ENCODE results near the gene MRPS2. TPM values are rescaled to one million over a fixed set of nuclear protein-coding genes. Genes with fewer than 3 reads are reported as not detected.

Gene MRPS2
- total RNA-seq, 1 experiment from 2014 or later = 62.4 TPM

DNA sequence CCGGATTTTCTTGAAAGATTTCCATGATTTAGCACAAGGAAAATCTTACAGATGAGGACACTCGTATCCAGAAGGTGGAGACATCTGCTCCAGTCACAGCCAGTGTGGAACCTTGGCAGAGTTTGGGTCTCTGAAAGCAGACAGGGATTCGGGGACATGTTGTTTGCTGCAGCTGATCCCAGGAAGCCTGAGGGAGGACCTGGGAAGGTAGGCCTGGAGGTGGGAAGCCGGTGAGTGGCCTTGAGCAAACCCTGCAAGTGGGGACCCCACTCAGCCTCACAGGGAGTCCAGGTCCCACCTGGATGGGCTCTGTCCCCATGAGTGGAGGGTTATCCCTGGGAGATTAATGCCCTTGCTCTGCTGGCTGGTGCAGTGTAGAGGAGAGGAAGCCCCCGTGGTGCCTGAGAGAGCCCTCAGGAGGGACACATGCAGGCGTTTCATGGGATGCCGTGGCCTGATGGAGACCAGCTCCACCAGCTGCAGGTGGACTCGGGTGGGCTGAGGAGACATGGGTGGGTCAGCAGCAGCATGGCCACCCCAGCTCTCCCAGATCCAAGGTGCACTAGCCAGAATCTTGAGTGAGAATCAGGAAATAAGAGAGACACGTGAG, 7.8 kb downstream of the MRPS2 start:
- Histone ChIP-seq H3K27me3 (ENCODE audit: low read length) (no peaks in the 10 kb centered on the region), H3K79me2 (ENCODE audit: low read length) (no peaks in the 10 kb centered on the region), H3K27ac (ENCODE audit: low read length) (no peak overlapping the region), H3K4me2 (ENCODE audit: low read length) (no peak overlapping the region), H3K4me3 (ENCODE audit: low read length) (no peak overlapping the region), H3F3A (ENCODE audit: low read length, unreplicated experiment) (no peaks in the 10 kb centered on the region), H3K9ac (ENCODE audit: low read length) (no peak overlapping the region), H3K9me2 (replicated peaks; ENCODE audit: low read length) (no peaks in the 10 kb centered on the region), H3K9me3 (ENCODE audit: low read length) (no peaks in the 10 kb centered on the region), H3K36me3 (ENCODE audit: low read depth, low read length) (peaks cover 3% of the 10 kb centered on the region; the same call in 1 of the 2 replicates), H4K20me1 (ENCODE audit: low read length) (no peaks in the 10 kb centered on the region), H2AFZ (ENCODE audit: low read length) (no peak overlapping the region), H3K4me1 (ENCODE audit: insufficient read depth, low read length) (0 out of 2 replicates have a peak, but pooled peaks cover 4% of the 10 kb centered on the region)
- TF ChIP-seq EZH2phosphoT487 (IDR thresholded peaks at IDR 0.05; ENCODE audit: borderline replicate concordance, low read length) (no peak), CTCF (conservative IDR thresholded peaks at IDR 0.05; ENCODE audit: low read depth, low read length) (no peak), EZH2 (IDR thresholded peaks at IDR 0.05; ENCODE audit: low read length, unreplicated experiment) (no peak)
- ATAC-seq (no peak), DNase-seq (no peak)
- ChIA-PET CTCF (no interaction called here), POLR2A (ENCODE audit: unreplicated experiment) (no interaction called here)
- intact Hi-C loops (cut with micrococcal nuclease) = no loop called here
- BruUV-seq (replicated peaks) = no TSS peak

GRCh38 chr9:135509458-135509857, 9.0 kb downstream of the MRPS2 start:
- Histone ChIP-seq H3F3A (ENCODE audit: low read length, unreplicated experiment) (no peaks in the 10 kb centered on the region), H3K9ac (ENCODE audit: low read length) (no peak overlapping the region), H3K27me3 (ENCODE audit: low read length) (no peaks in the 10 kb centered on the region), H3K4me2 (ENCODE audit: low read length) (no peak overlapping the region), H2AFZ (ENCODE audit: low read length) (no peak overlapping the region), H4K20me1 (ENCODE audit: low read length) (no peaks in the 10 kb centered on the region), H3K27ac (ENCODE audit: low read length) (no peak overlapping the region), H3K9me2 (replicated peaks; ENCODE audit: low read length) (no peaks in the 10 kb centered on the region), H3K79me2 (ENCODE audit: low read length) (no peaks in the 10 kb centered on the region), H3K9me3 (ENCODE audit: low read length) (no peaks in the 10 kb centered on the region), H3K4me1 (ENCODE audit: insufficient read depth, low read length) (0 out of 2 replicates have a peak, but pooled peaks cover 4% of the 10 kb centered on the region), H3K4me3 (ENCODE audit: low read length) (no peak overlapping the region), H3K36me3 (ENCODE audit: low read depth, low read length) (no peaks in the 10 kb centered on the region; the same call in 1 of the 2 replicates)
- DNase-seq (no peak), ATAC-seq (no peak)
- ChIA-PET POLR2A (ENCODE audit: unreplicated experiment) (no interaction called here), CTCF (no interaction called here)
- BruUV-seq (replicated peaks) = no TSS peak
- intact Hi-C loops (cut with micrococcal nuclease) = no loop called here
- TF ChIP-seq EZH2phosphoT487 (IDR thresholded peaks at IDR 0.05; ENCODE audit: borderline replicate concordance, low read length) (no peak), EZH2 (IDR thresholded peaks at IDR 0.05; ENCODE audit: low read length, unreplicated experiment) (no peak), CTCF (conservative IDR thresholded peaks at IDR 0.05; ENCODE audit: low read depth, low read length) (no peak)

DNA sequence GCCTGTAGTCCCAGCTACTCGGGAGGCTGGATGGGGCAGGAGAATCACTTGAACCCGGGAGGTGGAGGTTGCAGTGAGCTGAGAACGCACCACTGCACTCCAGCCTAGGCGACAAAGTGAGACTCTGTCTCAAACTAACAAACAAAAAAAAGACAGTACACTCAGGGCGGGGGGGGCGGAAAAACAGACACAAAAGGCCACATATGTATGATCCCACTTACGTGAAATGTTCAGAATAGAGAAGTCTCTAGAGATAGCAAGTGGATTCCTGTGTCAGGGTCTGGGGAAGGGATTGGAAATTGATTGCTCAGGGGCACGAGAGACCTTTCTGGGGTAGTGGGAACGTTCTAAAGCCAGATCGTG, 11.7 kb downstream of the MRPS2 start:
- Histone ChIP-seq H3K4me2 (ENCODE audit: low read length) (no peak overlapping the region), H3K9me2 (replicated peaks; ENCODE audit: low read length) (no peaks in the 10 kb centered on the region), H3K9ac (ENCODE audit: low read length) (no peak overlapping the region), H3K27ac (ENCODE audit: low read length) (no peak overlapping the region), H3K27me3 (ENCODE audit: low read length) (no peaks in the 10 kb centered on the region), H3F3A (ENCODE audit: low read length, unreplicated experiment) (no peaks in the 10 kb centered on the region), H3K9me3 (ENCODE audit: low read length) (no peaks in the 10 kb centered on the region), H3K79me2 (ENCODE audit: low read length) (no peaks in the 10 kb centered on the region), H3K4me1 (ENCODE audit: insufficient read depth, low read length) (0 out of 2 replicates have a peak, but pooled peaks cover 4% of the 10 kb centered on the region), H4K20me1 (ENCODE audit: low read length) (no peaks in the 10 kb centered on the region), H3K36me3 (ENCODE audit: low read depth, low read length) (no peaks in the 10 kb centered on the region), H2AFZ (ENCODE audit: low read length) (no peak overlapping the region), H3K4me3 (ENCODE audit: low read length) (no peak overlapping the region)
- POLR2A ChIA-PET (ENCODE audit: unreplicated experiment) = no interaction called here
- no peak for TF ChIP-seq EZH2 (IDR thresholded peaks at IDR 0.05; ENCODE audit: low read length, unreplicated experiment)
- no peak for TF ChIP-seq CTCF (conservative IDR thresholded peaks at IDR 0.05; ENCODE audit: low read depth, low read length)
- no peak for TF ChIP-seq EZH2phosphoT487 (IDR thresholded peaks at IDR 0.05; ENCODE audit: borderline replicate concordance, low read length)
- CTCF ChIA-PET = no interaction called here
- ATAC-seq (no peak), DNase-seq (no peak)
- intact Hi-C loops (cut with micrococcal nuclease) = no loop called here
- BruUV-seq (replicated peaks) = no TSS peak
